ENCODE data around the gene SPATS2. TPM values are rescaled to one million over a fixed set of nuclear protein-coding genes. Genes with fewer than 3 reads are reported as not detected.

Gene SPATS2
- total and polyA plus RNA-seq, 10 of the 15 experiments (the other 5 are each of a cell fraction or from before 2014, with no cell fraction given) = 9.0 to 54.2 (median 27.5) TPM

DNA sequence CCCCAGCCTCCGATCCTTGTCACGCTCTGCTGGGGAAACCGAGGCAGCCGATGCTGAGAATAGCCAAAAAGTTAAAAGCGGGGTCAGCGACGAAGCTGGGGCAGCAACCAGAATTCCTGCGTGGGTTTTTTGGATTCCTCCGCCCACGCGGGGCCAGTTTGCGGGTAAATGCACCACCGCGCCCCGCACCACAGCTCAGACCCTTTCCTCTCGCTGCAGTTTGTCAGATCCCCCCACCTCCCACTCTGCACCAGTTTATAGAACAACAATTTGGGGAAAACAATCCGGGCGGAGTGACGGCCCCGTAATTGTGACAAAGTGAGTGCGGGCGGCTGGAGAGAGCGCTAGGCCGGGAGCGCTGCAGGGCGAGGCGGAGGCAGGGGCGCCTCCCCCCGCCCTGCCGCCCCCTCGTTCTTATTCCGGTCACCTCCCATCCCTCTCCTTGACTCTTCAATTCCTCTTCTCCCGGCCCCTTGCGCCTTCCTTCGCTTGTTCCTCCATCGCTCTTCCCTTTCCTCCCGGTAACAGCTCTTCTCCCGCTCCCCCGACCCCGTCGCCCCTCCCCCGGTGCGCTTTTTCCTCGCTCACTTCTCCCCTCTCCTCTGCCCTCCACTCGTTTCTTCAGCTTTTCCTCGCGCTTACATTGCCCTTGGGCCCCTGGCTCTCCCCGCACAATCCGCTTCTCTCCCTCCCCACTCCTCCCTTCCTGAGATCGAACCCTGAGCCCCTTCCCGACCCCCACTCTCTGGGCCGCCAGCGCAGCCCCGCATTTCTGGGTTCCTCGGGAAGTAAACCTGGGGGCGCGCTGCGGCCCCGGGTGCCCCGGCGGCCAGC is 21.2 kb upstream of the SPATS2 start (continued):
- no peak for TF ChIP-seq E2F4 (IDR thresholded peaks at IDR 0.05; ENCODE audit: low read depth, low read length)
- TF ChIP-seq ZZZ3 (IDR thresholded peaks at IDR 0.05; ENCODE audit: control insufficient read depth, insufficient read length, low read depth) = no peak
- TF ChIP-seq CREB1 (IDR thresholded peaks at IDR 0.05; ENCODE audit: low read depth) = no peak
- TF ChIP-seq ATF2 (IDR thresholded peaks at IDR 0.05; ENCODE audit: low read length) = no peak
- TF ChIP-seq RB1 (IDR thresholded peaks at IDR 0.05; ENCODE audit: borderline replicate concordance) = no peak
- TF ChIP-seq CBX3 (IDR thresholded peaks at IDR 0.05; ENCODE audit: borderline replicate concordance, low read depth) = no peak
- TF ChIP-seq POLR2A (IDR thresholded peaks at IDR 0.05; ENCODE audit: low read depth, low read length) = no peak
- TF ChIP-seq GABPA (IDR thresholded peaks at IDR 0.05; ENCODE audit: low read depth) = no peak
- TF ChIP-seq ZNF24 (IDR thresholded peaks at IDR 0.05) = no peak
- TF ChIP-seq, protein P1, sequence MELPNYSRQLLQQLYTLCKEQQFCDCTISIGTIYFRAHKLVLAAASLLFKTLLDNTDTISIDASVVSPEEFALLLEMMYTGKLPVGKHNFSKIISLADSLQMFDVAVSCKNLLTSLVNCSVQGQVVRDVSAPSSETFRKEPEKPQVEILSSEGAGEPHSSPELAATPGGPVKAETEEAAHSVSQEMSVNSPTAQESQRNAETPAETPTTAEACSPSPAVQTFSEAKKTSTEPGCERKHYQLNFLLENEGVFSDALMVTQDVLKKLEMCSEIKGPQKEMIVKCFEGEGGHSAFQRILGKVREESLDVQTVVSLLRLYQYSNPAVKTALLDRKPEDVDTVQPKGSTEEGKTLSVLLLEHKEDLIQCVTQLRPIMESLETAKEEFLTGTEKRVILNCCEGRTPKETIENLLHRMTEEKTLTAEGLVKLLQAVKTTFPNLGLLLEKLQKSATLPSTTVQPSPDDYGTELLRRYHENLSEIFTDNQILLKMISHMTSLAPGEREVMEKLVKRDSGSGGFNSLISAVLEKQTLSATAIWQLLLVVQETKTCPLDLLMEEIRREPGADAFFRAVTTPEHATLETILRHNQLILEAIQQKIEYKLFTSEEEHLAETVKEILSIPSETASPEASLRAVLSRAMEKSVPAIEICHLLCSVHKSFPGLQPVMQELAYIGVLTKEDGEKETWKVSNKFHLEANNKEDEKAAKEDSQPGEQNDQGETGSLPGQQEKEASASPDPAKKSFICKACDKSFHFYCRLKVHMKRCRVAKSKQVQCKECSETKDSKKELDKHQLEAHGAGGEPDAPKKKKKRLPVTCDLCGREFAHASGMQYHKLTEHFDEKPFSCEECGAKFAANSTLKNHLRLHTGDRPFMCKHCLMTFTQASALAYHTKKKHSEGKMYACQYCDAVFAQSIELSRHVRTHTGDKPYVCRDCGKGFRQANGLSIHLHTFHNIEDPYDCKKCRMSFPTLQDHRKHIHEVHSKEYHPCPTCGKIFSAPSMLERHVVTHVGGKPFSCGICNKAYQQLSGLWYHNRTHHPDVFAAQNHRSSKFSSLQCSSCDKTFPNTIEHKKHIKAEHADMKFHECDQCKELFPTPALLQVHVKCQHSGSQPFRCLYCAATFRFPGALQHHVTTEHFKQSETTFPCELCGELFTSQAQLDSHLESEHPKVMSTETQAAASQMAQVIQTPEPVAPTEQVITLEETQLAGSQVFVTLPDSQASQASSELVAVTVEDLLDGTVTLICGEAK (IDR thresholded peaks at IDR 0.05; ENCODE audit: borderline replicate concordance) = no peak
